Activated naive CD4-positive, alpha-beta T cell treated with anti-CD3 and anti-CD28 coated beads for 36 hours (primary cell): ENCODE data around the gene ARFGAP1. TPM values are rescaled to one million over a fixed set of nuclear protein-coding genes. Genes with fewer than 3 reads are reported as not detected.
"Not testable (repeated sequence)": the region's sequence is repeated elsewhere in the genome, so short reads cannot be mapped to it uniquely, and the experiment has no call there.

Experiments used
- CTCF ChIA-PET: fragments of 350-600 bp; sonication (Branson Sonifier 250); formaldehyde crosslinking; loops from one replicate; lab custom pipeline; 2021; ENCODE audit warnings: antibody characterized with exemption; lab: Charles Lee
- DNase-seq: peaks from one replicate; pipeline ENCODE4 v3.0.0-alpha.2; 2020
- H3K27ac Mint-ChIP-seq: one replicate; pipeline ENCODE4 v1.8.0; 2021; ENCODE audit warnings: mild to moderate bottlenecking, mixed read lengths
- H3K27me3 Mint-ChIP-seq: one replicate; pipeline ENCODE4 v1.8.0; 2021; ENCODE audit warnings: low read depth, mixed read lengths
- H3K36me3 Mint-ChIP-seq: one replicate; pipeline ENCODE4 v1.8.0; 2021; ENCODE audit warnings: low read depth, mixed read lengths
- H3K4me1 Mint-ChIP-seq: one replicate; pipeline ENCODE4 v1.8.0; 2021; ENCODE audit warnings: low read depth, mixed read lengths
- H3K4me3 Mint-ChIP-seq: one replicate; pipeline ENCODE4 v1.8.0; 2021; ENCODE audit warnings: mild to moderate bottlenecking, moderate library complexity, mixed read lengths
- H3K9me3 Mint-ChIP-seq: one replicate; pipeline ENCODE4 v1.8.0; 2021; ENCODE audit warnings: mixed read lengths
- intact Hi-C: fragments of 100-400 bp; cut with micrococcal nuclease; formaldehyde crosslinking; loops from one replicate; pipeline ENCODE4 v1.15.1; 2023
- total RNA-seq, 2 experiments: library from RNA; stranded (reverse); gene quantifications; one replicate each; pipeline ENCODE4 v1.2.3, GENCODE V29; 2021

ARFGAP1 gene
- total RNA-seq, 2 experiments from 2014 or later: 82.4 to 89.4 TPM

- Mint-ChIP-seq H3K9me3 (no peaks in the 10 kb centered on the region), H3K4me1 (no peaks in the 10 kb centered on the region), H3K36me3 (no peaks in the 10 kb centered on the region), H3K27ac (no peak overlapping the region), H3K4me3 (no peak overlapping the region), H3K27me3 (peaks cover 5% of the 10 kb centered on the region)
- intact Hi-C loops: no loop called here
- CTCF ChIA-PET: no interaction called here
- no peak for DNase-seq
These were observed 28.9 kb upstream of the ARFGAP1 start for GRCh38 chr20:63243604-63244247.

GRCh38 chr20:63244468-63244867 is 28.1 kb upstream of the ARFGAP1 start:
- CTCF ChIA-PET: no interaction called here
- H3K9me3 Mint-ChIP-seq: no peaks in the 10 kb centered on the region
- H3K4me3 Mint-ChIP-seq: no peak overlapping the region
- no peaks in the 10 kb centered on the region for H3K4me1 Mint-ChIP-seq
- intact Hi-C loops: no loop called here
- no peak overlapping the region for H3K27ac Mint-ChIP-seq
- no peaks in the 10 kb centered on the region for H3K36me3 Mint-ChIP-seq
- no peak for DNase-seq
- H3K27me3 Mint-ChIP-seq: peaks cover 9% of the 10 kb centered on the region

- DNase-seq: no peak
- Mint-ChIP-seq H3K4me1 (no peaks in the 10 kb centered on the region), H3K4me3 (no peak overlapping the region), H3K27me3 (peaks cover 11% of the 10 kb centered on the region), H3K27ac (no peak overlapping the region), H3K36me3 (no peaks in the 10 kb centered on the region), H3K9me3 (no peaks in the 10 kb centered on the region)
- intact Hi-C loops: no loop called here
- CTCF ChIA-PET: interaction anchor here (2.5 kb wide), 1 partner anchor 23 kb away, joined by 11 read pairs; no protein-coding TSS in a partner anchor
These were observed 25.9 kb upstream of the ARFGAP1 start for GRCh38 chr20:63246490-63247288.

GRCh38 chr20:63247671-63248228 is 24.9 kb upstream of the ARFGAP1 start:
- no peaks in the 10 kb centered on the region for H3K36me3 Mint-ChIP-seq
- H3K27me3 Mint-ChIP-seq: peaks cover 15% of the 10 kb centered on the region
- CTCF ChIA-PET: interaction anchor here (1.0 kb wide), 1 partner anchor 212 kb away, joined by 3 read pairs; no protein-coding TSS in a partner anchor
- no peaks in the 10 kb centered on the region for H3K4me1 Mint-ChIP-seq
- no peak overlapping the region for H3K4me3 Mint-ChIP-seq
- H3K9me3 Mint-ChIP-seq: no peaks in the 10 kb centered on the region
- H3K27ac Mint-ChIP-seq: no peak overlapping the region
- no peak for DNase-seq
- intact Hi-C loops: no loop called here

GRCh38 chr20:63248835-63249591 is 23.6 kb upstream of the ARFGAP1 start:
- DNase-seq: no peak
- Mint-ChIP-seq H3K4me1 (peaks cover 2% of the 10 kb centered on the region), H3K9me3 (no peaks in the 10 kb centered on the region), H3K27ac (no peak overlapping the region), H3K27me3 (peaks cover 20% of the 10 kb centered on the region), H3K36me3 (no peaks in the 10 kb centered on the region), H3K4me3 (no peak overlapping the region)
- intact Hi-C loops: no loop called here
- CTCF ChIA-PET: interaction anchor here (1.0 to 1.5 kb wide), 2 partner anchors 26 to 214 kb away, joined by 3 to 6 read pairs; no protein-coding TSS in a partner anchor

- no peak overlapping the region for H3K4me3 Mint-ChIP-seq
- CTCF ChIA-PET: interaction anchor here (0.6 to 1.5 kb wide), 2 partner anchors 8 to 27 kb away, joined by 3 to 6 read pairs; no protein-coding TSS in a partner anchor
- H3K27ac Mint-ChIP-seq: no peak overlapping the region
- H3K27me3 Mint-ChIP-seq: peaks cover 22% of the 10 kb centered on the region
- no peaks in the 10 kb centered on the region for H3K36me3 Mint-ChIP-seq
- peaks cover 2% of the 10 kb centered on the region for H3K4me1 Mint-ChIP-seq
- no peaks in the 10 kb centered on the region for H3K9me3 Mint-ChIP-seq
- intact Hi-C loops: no loop called here
- DNase-seq: no peak
These were observed 22.7 kb upstream of the ARFGAP1 start for GRCh38 chr20:63249891-63250290.

- intact Hi-C loops: loop anchor here (1.0 kb wide), 1 partner anchor 28 kb away; no protein-coding TSS in a partner anchor
- DNase-seq: peak; percentile 35
- H3K36me3 Mint-ChIP-seq, H3K27ac Mint-ChIP-seq, H3K4me3 Mint-ChIP-seq, H3K9me3 Mint-ChIP-seq, H3K4me1 Mint-ChIP-seq: not testable (repeated sequence)
- peaks cover 35% of the 10 kb centered on the region for H3K27me3 Mint-ChIP-seq
- CTCF ChIA-PET: interaction anchor here (0.7 kb wide), 1 partner anchor 21 kb away, joined by 3 read pairs; the partner anchor contains the start of gene ARFGAP1
These were observed 21.3 kb upstream of the ARFGAP1 start for GRCh38 chr20:63251350-63251749.

- intact Hi-C loops: no loop called here
- DNase-seq: no peak
- H3K27me3 Mint-ChIP-seq: peaks cover 42% of the 10 kb centered on the region
- no peaks in the 10 kb centered on the region for H3K36me3 Mint-ChIP-seq
- CTCF ChIA-PET: interaction anchor here (0.9 to 2.3 kb wide), 2 partner anchors 18 to 29 kb away, joined by 3 to 13 read pairs; no protein-coding TSS in a partner anchor
- H3K4me3 Mint-ChIP-seq: no peak overlapping the region
- no peaks in the 10 kb centered on the region for H3K9me3 Mint-ChIP-seq
- peaks cover 2% of the 10 kb centered on the region for H3K4me1 Mint-ChIP-seq
- no peak overlapping the region for H3K27ac Mint-ChIP-seq
These were observed 20.3 kb upstream of the ARFGAP1 start for GRCh38 chr20:63252284-63252711.

- H3K27ac Mint-ChIP-seq: no peak overlapping the region
- intact Hi-C loops: no loop called here
- no peaks in the 10 kb centered on the region for H3K9me3 Mint-ChIP-seq
- no peaks in the 10 kb centered on the region for H3K36me3 Mint-ChIP-seq
- no peak for DNase-seq
- H3K4me1 Mint-ChIP-seq: peaks cover 2% of the 10 kb centered on the region
- H3K27me3 Mint-ChIP-seq: peaks cover 43% of the 10 kb centered on the region
- no peak overlapping the region for H3K4me3 Mint-ChIP-seq
- CTCF ChIA-PET: interaction anchor here (2.3 kb wide), 1 partner anchor 30 kb away, joined by 13 read pairs; no protein-coding TSS in a partner anchor
These were observed 19.6 kb upstream of the ARFGAP1 start for GRCh38 chr20:63253065-63253437.

GRCh38 chr20:63253438-63254231 is 19.0 kb upstream of the ARFGAP1 start:
- Mint-ChIP-seq H3K27me3 (peaks cover 41% of the 10 kb centered on the region), H3K27ac (no peak overlapping the region), H3K4me1 (peaks cover 2% of the 10 kb centered on the region), H3K9me3 (no peaks in the 10 kb centered on the region), H3K36me3 (no peaks in the 10 kb centered on the region), H3K4me3 (no peak overlapping the region)
- CTCF ChIA-PET: interaction anchor here (2.3 kb wide), 1 partner anchor 30 kb away, joined by 13 read pairs; no protein-coding TSS in a partner anchor
- no peak for DNase-seq
- intact Hi-C loops: no loop called here

GRCh38 chr20:63254232-63254605 is 18.4 kb upstream of the ARFGAP1 start, which contains the start of gene NKAIN4:
Gene NKAIN4, minus strand, starts transcription at chr20:63254463. Its CDS starts 13 bp downstream, at chr20:63254450.
- peaks cover 36% of the 10 kb centered on the region for H3K27me3 Mint-ChIP-seq
- H3K36me3 Mint-ChIP-seq: no peaks in the 10 kb centered on the region
- no peak within 1 kb of the TSS for H3K27ac Mint-ChIP-seq
- H3K4me3 Mint-ChIP-seq: no peak within 1 kb of the TSS
- DNase-seq: no peak
- H3K9me3 Mint-ChIP-seq: no peaks in the 10 kb centered on the region
- CTCF ChIA-PET: interaction anchor here (1.4 kb wide), 1 partner anchor 31 kb away, joined by 8 read pairs; no protein-coding TSS in a partner anchor
- peaks cover 2% of the 10 kb centered on the region for H3K4me1 Mint-ChIP-seq
- intact Hi-C loops: no loop called here
